Measurements from ENCODE around the gene LRRC61. TPM values are rescaled to one million over a fixed set of nuclear protein-coding genes. Genes with fewer than 3 reads are reported as not detected.

The LRRC61 gene
- polyA plus RNA-seq, 1 of the 3 experiments (the other 2 are of a cell fraction), result 0.99 TPM

DNA sequence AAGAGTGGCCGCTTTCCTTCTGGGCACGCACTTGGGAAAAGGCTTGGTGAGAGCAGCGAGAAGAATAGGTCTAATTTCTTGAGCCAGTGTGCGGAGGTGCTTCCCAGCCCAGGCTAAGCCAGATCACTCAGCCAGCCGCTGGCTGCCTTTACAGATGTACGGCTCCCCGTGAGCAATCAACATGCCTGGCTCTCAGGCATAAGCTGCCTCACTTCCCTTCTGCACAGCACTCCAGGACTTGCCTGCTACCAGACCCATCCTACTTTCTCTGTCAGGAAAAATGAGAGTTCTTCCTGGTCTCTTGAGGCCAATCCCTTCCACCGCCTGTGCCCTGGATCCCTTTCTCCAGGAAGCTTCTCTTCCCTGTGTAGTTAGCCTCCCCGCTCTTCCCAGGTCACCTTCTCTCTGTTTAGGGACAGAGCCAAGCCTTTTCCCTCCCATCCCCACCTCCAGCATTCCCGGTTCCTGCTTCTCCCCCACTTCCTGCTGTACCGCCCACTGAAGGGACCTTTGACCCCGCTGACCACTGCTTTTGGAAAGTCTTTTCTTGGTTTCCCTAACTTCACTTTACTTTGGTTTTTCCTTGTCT is 1.3 kb downstream of the LRRC61 start:
- Histone ChIP-seq H3K27me3 (ENCODE audit: insufficient read depth) (peaks cover 5% of the 10 kb centered on the region; the same call in 1 of the 2 replicates), H3K4me2 (no peak overlapping the region), H3K79me2 (ENCODE audit: insufficient read depth) (no peaks in the 10 kb centered on the region), H3K4me3 (ENCODE audit: low read depth in 2 of 2, low read length in 1 of 2) (peak overlapping the region in 1 of 2 experiments; percentile 48; a peak in 1 of 4 replicates), H3K9me3 (no peaks in the 10 kb centered on the region), H3K27ac (ENCODE audit: low read depth in 2 of 2, low read length in 1 of 2) (no peak overlapping the region), H4K20me1 (ENCODE audit: insufficient read depth) (no peaks in the 10 kb centered on the region), H3K9me2 (no peaks in the 10 kb centered on the region), H3K4me1 (ENCODE audit: control insufficient read depth in 1 of 2, insufficient read depth in 2 of 2, low read depth in 1 of 2, low read length in 1 of 2) (peaks cover 0 to 7% of the 10 kb centered on the region in 2 experiments; a peak in 1 of 4 replicates), H3K36me3 (replicated peaks in 1 of 2; ENCODE audit: control insufficient read depth in 1 of 2, insufficient read depth in 2 of 2, low read length in 1 of 2) (no peaks in the 10 kb centered on the region), H3K9ac (no peak overlapping the region), H3F3A (replicated peaks; ENCODE audit: insufficient read depth) (no peaks in the 10 kb centered on the region), H2AFZ (ENCODE audit: low read depth) (no peak overlapping the region)
- peak; percentile 52 for DNase-seq
- 91% methylated on average over 11 of the region's 12 CpGs for WGBS (ENCODE audit: low lambda C conversion rate)
- POLR2A ChIA-PET, result interaction anchor here (2.1 kb wide), 1 partner anchor 11 kb away, joined by 4 read pairs; no protein-coding TSS in a partner anchor
- TF ChIP-seq, protein P1, sequence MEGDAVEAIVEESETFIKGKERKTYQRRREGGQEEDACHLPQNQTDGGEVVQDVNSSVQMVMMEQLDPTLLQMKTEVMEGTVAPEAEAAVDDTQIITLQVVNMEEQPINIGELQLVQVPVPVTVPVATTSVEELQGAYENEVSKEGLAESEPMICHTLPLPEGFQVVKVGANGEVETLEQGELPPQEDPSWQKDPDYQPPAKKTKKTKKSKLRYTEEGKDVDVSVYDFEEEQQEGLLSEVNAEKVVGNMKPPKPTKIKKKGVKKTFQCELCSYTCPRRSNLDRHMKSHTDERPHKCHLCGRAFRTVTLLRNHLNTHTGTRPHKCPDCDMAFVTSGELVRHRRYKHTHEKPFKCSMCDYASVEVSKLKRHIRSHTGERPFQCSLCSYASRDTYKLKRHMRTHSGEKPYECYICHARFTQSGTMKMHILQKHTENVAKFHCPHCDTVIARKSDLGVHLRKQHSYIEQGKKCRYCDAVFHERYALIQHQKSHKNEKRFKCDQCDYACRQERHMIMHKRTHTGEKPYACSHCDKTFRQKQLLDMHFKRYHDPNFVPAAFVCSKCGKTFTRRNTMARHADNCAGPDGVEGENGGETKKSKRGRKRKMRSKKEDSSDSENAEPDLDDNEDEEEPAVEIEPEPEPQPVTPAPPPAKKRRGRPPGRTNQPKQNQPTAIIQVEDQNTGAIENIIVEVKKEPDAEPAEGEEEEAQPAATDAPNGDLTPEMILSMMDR (IDR thresholded peaks at IDR 0.05), result no peak
- TF ChIP-seq RAD21 (IDR thresholded peaks at IDR 0.05; ENCODE audit: low read length), result no peak
- no peak for TF ChIP-seq SMC3 (IDR thresholded peaks at IDR 0.05; ENCODE audit: low read depth, low read length)
- no peak for TF ChIP-seq GABPA (IDR thresholded peaks at IDR 0.05; ENCODE audit: low read depth)
- no peak for TF ChIP-seq JUND (IDR thresholded peaks at IDR 0.05)
- no peak for TF ChIP-seq NRF1 (IDR thresholded peaks at IDR 0.05; ENCODE audit: low read depth, low read length)
- TF ChIP-seq, protein P2, sequence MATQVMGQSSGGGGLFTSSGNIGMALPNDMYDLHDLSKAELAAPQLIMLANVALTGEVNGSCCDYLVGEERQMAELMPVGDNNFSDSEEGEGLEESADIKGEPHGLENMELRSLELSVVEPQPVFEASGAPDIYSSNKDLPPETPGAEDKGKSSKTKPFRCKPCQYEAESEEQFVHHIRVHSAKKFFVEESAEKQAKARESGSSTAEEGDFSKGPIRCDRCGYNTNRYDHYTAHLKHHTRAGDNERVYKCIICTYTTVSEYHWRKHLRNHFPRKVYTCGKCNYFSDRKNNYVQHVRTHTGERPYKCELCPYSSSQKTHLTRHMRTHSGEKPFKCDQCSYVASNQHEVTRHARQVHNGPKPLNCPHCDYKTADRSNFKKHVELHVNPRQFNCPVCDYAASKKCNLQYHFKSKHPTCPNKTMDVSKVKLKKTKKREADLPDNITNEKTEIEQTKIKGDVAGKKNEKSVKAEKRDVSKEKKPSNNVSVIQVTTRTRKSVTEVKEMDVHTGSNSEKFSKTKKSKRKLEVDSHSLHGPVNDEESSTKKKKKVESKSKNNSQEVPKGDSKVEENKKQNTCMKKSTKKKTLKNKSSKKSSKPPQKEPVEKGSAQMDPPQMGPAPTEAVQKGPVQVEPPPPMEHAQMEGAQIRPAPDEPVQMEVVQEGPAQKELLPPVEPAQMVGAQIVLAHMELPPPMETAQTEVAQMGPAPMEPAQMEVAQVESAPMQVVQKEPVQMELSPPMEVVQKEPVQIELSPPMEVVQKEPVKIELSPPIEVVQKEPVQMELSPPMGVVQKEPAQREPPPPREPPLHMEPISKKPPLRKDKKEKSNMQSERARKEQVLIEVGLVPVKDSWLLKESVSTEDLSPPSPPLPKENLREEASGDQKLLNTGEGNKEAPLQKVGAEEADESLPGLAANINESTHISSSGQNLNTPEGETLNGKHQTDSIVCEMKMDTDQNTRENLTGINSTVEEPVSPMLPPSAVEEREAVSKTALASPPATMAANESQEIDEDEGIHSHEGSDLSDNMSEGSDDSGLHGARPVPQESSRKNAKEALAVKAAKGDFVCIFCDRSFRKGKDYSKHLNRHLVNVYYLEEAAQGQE (IDR thresholded peaks at IDR 0.05; ENCODE audit: low read depth, low read length), result no peak
- TF ChIP-seq GATA2 (CRISPR knock-in tag; IDR thresholded peaks at IDR 0.05), result no peak
- TF ChIP-seq MEF2A (IDR thresholded peaks at IDR 0.05; ENCODE audit: borderline replicate concordance, low read depth), result no peak
- no peak for TF ChIP-seq POLR2AphosphoS5 (IDR thresholded peaks at IDR 0.05; ENCODE audit: low read depth, low read length)
- no peak for TF ChIP-seq EZH2phosphoT487 (IDR thresholded peaks at IDR 0.05; ENCODE audit: borderline replicate concordance, low read depth)
- TF ChIP-seq FOXJ3 (CRISPR knock-in tag; IDR thresholded peaks at IDR 0.05), result no peak
- no peak for TF ChIP-seq EP300 (IDR thresholded peaks at IDR 0.05; ENCODE audit: borderline replicate concordance in 1 of 2, low read depth in 1 of 2, low read length in 1 of 2)
- no peak for TF ChIP-seq CHD2 (IDR thresholded peaks at IDR 0.05; ENCODE audit: low read length, partially characterized antibody)
- TF ChIP-seq RFX5 (IDR thresholded peaks at IDR 0.05; ENCODE audit: low read length), result no peak
- TF ChIP-seq FOXM1 (IDR thresholded peaks at IDR 0.05; ENCODE audit: low read depth), result no peak
- TF ChIP-seq SIN3A (IDR thresholded peaks at IDR 0.05; ENCODE audit: borderline replicate concordance, low read depth, low read length), result no peak
- no peak for TF ChIP-seq TEAD4 (IDR thresholded peaks at IDR 0.05; ENCODE audit: borderline replicate concordance, insufficient read depth)
- TF ChIP-seq RXRA (IDR thresholded peaks at IDR 0.05; ENCODE audit: borderline replicate concordance, low read depth), result no peak
- CTCF ChIA-PET, result interaction anchor here (1.0 to 1.6 kb wide), 4 partner anchors 7 to 441 kb away, joined by 3 to 9 read pairs (median 4); no protein-coding TSS in a partner anchor
